ENCODE measurements around the gene C22orf39.

C22orf39 gene

DNA sequence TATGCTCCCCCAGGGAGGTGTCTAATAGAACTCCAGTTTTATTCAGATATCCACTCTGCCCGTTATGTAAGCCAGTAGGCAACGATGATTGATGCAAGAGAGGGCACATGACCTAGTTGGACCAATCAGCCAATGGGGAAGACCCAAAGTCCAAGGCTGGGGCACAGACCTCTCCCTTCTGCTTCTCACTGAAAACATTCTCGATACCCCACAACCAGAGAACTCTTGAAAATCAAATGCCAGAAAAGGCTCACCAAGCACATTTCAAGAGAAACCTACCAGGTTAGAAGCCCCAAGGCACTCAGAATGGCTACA, 23.4 kb downstream of the C22orf39 start:
- FAIRE-seq: no peak

DNA sequence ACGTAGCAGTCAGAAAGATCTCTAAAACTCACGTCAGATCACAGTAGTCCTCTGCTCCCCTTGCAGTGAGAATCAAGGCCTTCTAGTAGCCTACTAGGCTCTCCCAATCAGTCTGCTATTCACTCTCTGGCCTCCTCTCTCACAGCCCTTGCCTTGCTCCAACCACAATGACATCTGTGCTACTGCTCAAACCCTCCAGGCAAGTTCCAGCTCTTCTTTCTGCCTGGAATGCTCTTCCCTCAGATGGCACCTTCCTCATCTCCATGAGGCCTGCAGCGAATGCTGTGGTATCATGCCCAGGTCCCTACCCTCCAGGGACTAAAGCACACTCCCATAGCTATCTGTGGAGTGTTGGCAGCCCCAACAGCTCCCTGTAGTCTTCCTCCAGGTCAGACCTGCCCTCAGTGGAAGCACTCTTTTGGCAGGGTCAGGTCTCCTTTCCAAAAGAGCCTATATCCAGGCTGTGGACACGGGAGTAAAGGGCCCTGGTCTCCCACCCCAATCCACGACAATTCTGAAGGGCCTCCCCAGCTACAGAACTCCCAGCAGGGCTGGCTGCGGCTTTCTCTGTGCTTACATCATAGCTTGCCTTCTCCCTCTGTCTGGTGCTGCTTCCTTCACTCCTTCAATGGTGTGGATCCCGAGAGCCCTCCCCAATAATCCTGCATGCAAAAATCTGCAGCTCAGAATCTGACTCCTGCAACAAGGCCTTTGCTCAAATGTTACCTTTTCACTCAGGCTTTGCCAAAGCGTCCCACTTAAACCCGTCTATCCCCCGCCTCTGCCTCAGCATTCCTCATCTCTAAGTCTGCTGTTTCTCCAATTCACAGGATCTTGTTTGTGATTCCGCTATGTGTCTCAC, 24.8 kb downstream of the C22orf39 start:
- no peak for FAIRE-seq

DNA sequence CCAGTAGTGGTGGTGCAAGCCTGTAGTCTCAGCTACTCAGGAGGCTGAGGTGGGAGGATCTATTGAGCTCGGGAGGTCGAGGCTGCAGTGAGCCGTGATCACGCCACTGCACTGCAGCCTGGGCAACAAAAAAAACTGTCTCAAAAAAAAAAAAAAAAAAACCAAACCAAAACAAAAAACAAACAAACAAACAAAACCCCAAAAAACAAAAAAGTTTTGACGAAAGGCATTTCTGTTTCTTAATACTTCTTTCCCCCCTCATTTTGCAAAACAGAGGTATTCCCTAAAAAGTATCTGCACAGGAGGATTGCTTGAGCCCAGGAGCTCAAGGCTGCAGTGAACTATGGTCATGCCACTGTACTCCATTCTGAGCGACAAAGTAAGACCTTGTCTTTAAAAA, 27.2 kb downstream of the C22orf39 start:
- no peak for FAIRE-seq

DNA sequence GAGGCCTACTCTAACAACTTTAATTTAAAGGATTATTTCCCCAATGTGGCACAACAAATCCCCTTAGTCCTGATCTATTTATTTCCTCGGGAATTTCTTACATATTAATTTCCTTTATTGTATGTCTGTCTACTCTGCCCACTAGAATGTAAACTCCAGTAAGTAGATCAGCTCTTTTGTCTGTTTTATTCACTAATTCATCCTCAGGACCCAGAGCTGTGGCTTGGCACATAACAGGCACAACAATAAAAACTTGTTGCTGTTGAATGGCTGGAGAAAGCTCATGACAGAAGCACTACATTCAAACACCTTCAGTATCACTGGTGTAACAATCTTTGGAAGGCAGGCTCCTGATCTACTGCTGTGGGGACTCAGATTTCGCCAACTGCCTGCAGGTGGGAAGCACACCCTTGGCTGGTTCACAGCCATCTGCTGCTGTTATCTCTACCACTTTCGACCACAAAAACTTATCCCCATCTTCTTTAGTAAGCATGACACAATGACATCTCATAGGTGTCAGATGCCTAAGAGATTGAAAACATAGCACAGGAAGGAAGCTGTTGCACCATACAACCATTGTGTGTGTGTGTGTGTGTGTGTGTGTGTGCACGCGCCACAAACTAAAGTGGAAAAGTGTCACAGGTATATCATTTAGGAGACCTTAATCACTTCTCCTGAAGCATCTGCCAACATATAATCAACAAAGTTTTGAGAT, 27.9 kb downstream of the C22orf39 start:
- no peak for FAIRE-seq

DNA sequence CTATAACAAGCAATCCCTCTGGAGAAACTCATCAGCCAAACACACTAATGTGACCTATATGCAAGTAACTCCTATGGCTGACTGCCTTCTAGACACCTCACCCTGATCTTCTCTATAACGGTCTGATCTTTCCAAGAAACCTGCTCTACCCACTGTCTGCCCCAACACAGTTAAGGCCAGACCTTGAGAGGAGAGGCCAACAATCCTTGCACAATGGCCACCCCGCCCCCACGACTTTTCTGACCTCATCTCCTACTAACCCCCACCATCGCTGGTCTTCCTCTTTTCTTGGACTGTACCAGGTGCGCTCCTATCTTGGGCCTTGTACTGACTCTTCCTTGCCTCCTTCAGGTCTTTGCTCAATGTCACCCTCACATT, 28.4 kb downstream of the C22orf39 start:
- FAIRE-seq: no peak

DNA sequence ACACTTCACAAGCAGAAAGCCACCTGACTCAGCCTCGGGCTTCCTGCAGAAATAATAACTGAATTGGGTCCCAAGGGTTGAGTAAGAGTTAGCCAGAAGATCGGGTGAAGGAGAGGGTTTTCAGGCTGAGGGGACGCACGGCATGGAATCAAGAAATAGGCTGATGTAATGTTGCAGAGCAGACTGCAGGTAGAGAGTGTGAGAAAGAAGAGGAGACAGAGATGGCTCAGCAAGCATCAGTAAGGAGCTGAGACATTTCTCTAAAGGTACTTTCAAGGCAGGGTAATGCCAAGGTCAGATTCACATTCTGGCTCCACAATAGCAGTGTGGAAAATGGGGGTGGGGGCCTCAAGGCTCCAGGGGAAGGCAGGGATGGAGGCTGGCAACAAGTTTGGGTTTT, 34.6 kb downstream of the C22orf39 start:
- no peak for FAIRE-seq

DNA sequence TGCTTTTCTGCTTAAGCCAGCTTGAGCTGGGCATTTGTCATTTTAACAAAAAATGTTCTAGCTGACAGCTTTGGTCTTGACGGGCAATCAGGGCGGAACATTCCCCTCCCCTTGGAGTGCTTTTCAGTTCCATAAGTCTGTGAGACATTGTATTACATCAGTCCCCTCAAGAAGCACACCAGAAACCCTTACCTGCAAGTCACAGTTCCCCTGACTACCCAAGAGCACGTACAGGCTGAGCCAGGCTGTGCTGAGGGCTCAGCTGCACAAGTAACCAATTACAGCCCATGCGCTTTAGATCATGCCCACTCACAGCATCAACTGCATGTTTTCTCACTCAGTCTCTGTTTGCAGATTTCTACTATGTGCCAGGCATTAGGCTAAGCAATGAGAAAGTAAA, 35.0 kb downstream of the C22orf39 start:
- FAIRE-seq: no peak

DNA sequence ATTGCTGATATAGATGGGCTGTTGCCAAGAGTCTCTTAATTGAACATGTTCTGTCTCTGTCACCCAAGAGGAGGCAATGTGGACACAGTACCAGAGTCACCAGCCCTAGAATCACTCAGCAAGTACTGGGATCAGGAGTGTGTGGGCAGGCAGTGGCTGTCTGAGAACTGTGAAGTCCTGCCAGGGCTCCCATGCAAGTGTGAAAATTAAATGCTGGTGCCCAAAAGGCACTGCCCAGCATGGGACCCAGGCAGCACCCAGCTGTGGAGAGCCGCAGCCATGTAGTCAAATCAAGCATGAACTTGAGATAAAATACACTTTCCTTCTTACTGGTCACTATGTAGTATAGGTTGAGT, 35.8 kb downstream of the C22orf39 start:
- no peak for FAIRE-seq

DNA sequence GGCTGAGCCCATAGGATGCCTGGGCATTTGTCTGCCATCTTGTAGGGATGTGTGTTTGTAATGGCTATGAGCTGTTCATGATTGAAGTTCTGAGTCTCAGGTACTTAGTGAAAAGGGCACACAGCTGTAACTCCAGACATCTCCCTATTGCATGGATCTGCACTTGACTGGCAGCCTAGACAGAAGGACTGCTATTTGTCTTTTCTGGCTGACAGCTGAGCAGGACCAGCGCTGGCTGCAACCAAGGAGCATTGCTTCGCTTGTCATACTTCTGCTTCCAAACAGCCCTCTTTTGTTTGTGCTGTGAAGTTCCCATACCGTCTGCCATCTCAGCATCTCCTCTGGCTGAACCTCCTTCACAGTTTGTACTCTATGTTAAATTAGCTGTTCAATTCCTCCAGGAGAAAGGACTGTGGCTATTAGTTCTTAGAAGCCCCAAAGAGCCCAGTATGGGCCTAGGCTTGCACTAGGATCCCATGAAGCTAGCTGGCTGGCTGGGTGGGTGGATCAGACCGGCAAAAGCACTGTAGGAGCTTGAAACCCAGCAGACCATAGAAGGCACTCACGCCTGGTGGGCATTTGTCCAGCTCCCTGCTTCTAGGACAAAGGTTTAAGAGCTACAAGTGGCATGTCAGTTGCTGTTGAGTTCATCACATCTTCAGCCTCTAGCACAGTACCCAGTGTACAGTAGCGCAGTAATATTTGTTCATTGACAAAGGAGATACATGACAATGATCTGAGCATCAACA, 36.4 kb downstream of the C22orf39 start:
- no peak for FAIRE-seq

DNA sequence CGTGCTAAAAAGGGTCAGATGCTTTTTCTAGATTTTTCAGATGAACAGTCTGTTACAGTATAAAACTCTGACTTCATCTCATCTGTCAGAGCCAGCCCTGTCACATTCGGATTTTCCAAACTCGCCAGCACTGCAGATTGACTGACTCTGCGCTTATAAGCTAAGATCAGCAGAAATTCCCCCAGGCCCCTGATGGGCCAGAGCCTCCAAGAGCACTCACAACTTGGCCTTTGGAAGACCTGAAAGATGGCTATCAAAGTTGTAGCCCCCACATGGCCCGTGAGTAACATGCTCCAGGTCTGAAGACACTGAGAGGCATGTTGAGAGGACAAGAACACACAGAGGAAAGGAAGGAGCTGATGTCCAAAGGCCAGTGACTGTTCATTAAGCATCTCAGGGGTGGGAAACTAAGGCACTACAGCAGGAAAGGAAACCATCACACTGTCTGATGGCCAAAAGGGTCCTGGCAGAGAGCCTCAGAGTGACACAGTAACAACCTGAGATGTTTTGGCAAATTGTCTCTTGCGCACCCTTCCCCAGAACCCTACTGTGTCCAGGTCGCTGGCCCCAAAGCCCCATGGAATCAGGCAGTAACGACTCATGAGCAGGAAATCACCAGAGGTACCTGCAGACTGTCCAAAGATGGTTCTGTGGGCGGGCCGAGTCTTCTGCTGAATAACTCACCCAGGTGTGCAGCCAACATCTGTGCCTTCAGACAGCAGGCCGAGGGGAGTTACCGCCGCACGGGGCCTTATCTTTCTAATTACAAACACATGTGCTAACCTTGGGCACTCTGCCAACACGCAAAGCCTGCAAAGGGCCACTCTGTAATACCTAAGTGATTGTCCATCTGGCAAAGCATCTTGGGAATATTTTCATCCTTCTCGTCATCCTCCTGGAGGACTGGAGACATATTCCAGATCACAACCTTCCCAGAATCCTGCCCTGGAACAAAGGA, 39.6 kb downstream of the C22orf39 start:
- no peak for FAIRE-seq

DNA sequence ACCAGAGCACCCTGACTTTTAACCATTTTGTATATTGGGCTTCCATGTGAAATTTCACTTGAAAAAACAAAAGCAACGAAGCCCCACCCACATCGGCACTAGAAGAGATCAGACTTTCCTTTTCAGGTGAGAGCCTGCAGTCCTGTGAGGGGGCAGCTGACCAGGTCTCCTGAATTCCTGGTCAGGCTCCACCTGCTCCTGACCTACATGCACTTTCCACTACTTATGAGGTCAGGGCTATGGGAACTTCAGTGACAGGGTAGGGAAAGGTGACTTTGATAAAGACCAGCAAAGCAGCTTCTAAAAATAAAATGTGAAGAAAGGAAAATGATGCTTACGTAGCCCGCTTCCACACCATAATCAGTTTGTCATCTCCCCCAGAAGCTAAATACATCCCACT, 40.7 kb downstream of the C22orf39 start:
- no peak for FAIRE-seq

DNA sequence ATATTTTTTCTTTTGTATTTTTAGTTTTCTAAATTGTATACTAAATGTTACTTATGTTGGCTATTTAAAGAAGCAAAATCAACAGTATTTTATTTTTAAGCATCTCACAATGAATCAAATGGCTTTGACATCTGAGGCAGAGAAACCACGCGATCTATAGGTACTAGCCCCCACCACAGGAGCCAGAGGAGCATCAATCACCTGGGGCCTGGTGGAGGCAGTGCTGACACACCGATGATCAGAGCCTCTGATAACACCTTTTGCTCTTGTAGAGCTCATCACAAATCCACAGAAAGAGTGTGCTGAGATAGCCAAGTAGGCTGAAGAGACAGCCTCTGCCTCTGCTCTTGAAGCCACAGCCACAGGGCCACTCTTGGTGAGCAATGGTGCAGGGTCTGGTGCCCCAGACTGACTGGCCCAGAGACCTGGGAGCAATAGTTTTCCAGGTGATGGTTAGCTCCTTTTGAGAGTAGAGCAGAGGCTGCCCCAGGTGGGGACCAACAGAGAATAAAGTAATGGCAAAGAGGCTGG, 41.2 kb downstream of the C22orf39 start:
- FAIRE-seq: no peak

DNA sequence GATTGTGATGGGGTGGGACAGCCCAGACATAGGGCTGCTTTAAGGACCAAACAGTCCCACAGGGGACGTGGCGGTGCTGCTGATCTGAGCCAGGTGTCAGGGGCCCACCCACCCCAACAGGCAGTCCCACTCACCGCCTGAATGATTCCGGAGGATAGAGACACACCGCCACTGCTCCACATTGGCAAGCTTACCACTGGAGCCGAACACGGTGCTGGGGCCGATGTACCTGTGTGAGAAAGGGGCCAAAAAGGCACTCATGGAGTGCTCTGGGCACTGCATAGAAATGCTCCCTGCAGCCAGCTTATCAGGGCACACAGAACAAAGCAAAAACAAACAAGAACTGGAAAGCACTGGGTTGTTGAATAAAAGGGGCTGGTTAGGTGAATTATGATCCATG, 41.9 kb downstream of the C22orf39 start:
- no peak for FAIRE-seq

DNA sequence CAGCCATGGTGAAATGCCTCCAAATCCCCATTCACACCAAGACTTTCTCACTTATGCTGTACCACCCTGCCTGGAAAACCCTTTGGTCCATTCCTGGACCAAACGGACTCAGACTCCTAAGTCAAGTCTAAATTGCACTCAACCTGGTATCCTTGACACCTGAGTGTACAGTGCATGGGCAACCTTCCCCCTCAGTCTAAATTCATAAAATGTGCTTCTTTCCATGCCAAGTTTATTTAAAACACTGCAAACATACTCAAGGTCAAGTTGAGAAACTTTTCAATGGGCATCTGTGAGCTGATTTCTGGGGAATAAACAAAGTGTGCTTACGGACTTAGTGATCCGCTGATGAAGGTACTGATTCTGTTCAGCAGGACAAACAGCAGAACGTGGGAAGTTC, 42.4 kb downstream of the C22orf39 start:
- FAIRE-seq: no peak

DNA sequence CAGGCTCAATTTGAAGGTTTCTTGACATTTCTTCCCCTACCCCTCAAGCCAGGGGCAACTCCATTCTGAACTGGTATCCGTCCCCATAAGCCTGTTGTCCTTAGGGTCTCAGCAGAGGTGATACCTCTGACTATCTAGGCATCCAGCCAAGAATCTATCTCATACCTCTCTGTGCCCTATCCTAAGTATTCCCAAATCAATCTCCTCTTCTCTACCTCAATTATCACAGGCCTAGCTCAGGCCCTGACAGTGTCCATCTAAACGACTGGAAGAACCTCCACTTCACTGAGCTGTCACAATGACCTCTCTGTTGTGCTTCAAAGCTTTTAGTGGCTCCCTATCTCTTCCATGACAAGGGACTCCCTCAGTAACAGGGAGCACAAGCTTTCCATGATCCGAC, 42.8 kb downstream of the C22orf39 start:
- FAIRE-seq: no peak

DNA sequence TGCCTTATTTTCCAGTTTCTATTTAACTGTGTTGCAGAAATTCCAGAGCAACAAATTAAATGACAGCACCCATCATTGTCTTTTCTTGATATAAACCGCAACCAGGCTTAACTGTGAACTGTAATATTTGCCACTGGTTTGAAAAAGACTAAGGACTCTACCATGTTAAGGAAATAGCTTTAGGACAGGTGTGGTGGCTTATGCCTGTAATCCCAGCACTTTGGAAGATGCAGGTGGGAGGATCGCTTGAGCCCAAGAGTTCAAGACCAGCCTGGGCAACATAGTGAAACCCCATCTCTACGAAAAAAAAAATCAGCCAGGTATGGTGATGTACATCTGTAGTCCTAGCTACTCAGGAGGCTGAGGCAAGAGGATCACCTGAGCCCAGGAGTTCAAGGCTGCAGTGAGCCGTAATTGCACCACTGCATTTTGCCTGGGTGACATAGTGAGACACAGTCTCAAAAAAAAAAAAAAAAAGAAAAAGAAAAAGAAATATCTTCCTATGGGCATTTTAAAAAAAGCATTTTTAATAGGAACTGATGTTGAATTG, 44.8 kb downstream of the C22orf39 start:
- no peak for FAIRE-seq

DNA sequence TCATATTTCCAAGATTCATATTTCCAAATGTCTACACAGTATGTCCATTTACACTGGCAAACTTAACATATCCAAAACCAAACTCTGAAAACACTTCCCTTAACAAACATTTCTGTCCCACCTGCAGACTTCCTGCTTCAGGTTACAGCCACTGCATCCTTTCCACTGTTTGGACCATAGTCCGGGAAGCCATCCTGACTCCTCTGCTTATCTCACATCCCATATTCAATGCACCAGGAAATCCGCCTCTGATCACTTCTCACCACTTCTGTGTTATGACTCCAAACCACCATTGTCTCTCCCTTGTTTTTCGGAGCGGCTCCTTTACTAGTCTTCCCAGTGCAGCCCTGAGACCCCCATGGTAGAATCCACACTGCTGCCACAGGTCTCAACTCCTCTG, 46.0 kb downstream of the C22orf39 start:
- no peak for FAIRE-seq

DNA sequence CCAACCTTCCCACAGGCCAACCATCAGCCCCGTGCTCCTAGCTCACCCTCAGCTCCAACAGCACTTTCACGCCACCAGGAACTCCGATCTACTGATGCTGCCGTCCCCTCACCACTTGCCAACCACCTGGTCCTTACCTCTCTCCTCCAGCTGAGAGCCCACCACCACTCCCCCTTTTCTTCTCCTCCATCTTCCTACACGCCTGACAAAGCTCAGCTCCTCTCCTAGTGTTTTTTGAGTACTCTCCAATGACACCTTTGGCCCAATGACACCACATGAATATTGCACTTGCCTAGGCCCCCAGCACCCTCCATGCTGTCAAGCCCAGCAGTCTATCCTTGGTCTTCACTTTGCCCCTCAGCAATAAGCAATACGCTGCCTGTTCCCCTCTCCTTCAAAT, 46.6 kb downstream of the C22orf39 start:
- FAIRE-seq: no peak

DNA sequence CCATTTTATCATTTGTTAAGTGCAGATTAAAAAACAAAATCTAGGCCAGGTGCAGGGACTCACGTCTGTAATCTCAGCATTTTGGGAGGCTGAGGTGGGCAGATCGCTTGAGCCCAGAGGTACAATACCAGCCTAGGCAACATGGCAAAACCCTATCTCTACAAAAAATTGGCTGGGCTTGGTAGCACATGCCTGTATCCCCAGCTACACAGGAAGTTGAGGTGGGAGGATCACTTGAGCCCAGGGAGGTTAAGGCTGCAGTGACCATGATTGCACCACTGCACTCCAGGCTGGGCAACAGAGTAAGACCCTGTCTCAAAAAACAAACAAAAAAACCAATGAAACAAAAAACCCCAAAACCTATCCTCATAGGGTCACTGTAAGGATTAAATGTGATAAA, 48.9 kb downstream of the C22orf39 start:
- no peak for FAIRE-seq

DNA sequence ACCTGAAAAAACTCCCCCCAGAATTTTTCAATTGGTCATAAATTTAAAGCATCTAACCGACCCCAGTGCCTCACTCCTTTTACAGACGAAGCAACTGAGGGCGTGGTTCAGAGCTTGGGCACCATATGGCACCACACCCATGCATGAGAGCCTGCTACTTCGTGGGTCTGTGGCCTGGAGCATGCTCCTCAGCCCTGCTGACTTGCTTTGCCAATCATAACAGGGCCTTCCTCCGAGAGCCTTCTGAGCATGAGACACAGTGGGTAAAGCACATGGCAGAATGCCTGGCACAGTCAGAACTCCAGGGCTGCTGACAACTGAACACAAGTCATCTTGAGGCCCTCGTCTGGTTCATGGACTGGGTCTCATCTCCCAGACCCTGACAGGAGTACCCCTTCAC, 49.3 kb downstream of the C22orf39 start:
- FAIRE-seq: no peak

DNA sequence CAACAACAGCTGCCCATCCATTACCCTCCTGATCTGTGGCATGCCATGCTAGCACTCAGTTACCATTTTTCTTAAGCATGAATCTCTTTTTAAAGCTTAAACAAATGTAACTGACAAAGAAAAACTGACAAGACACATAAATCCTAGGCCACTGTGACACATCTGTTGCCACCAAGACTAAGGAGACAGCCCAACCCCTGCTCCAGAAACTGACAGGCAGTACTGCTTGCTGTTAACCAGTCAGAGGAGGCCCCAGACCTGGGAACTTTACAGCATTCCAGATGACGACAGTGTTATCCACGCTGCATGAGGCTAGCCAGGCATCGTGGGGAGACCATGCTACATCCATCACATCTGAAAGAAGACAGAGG, 49.8 kb downstream of the C22orf39 start:
- no peak for FAIRE-seq

All from islet of Langerhans (tissue), 1 donor.